CD4-positive, alpha-beta T cell treated with Interleukin-17A for 4 hours (primary cell): ENCODE measurements around the gene GFI1.
"Not testable (repeated sequence)": the region's sequence is repeated elsewhere in the genome, so short reads cannot be mapped to it uniquely, and the experiment has no call there.

Experiments used
- DNase-seq: peaks from one replicate; pipeline ENCODE4 v3.0.0-alpha.2; 2020; ENCODE audit warnings: mixed read lengths

The GFI1 gene

DNA sequence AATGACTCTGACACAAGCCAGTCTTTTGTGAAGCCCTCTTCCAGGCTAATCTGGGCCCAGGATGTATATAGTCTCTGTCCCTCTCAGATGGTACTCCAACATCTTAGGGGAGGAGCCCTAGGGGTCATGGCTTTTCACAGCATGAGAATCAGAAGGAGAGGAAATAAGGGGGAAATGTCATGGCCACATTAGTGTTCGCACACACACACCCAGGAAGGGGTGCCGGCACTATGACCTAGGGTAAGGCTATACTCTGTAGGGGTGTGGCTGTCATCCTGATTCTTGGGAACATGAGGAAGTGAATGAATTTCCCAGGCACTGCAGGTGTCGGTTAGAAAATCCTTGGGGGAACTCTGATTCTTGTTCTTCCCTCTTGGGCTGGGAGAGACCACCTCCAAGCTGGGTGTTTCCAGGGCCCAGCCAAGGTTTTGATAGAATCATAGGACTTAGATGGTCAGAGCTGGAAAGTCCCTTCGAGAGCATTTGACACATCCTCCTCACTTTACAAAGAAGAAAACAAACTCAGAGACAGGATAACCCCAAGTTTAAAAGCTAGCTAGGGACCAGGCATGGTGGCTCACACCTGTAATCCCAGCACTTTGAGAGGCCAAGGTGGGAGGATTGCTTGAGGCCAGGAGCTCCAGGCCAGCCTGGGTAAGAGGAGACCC, 22.0 kb downstream of the GFI1 start:
- DNase-seq: no peak

DNA sequence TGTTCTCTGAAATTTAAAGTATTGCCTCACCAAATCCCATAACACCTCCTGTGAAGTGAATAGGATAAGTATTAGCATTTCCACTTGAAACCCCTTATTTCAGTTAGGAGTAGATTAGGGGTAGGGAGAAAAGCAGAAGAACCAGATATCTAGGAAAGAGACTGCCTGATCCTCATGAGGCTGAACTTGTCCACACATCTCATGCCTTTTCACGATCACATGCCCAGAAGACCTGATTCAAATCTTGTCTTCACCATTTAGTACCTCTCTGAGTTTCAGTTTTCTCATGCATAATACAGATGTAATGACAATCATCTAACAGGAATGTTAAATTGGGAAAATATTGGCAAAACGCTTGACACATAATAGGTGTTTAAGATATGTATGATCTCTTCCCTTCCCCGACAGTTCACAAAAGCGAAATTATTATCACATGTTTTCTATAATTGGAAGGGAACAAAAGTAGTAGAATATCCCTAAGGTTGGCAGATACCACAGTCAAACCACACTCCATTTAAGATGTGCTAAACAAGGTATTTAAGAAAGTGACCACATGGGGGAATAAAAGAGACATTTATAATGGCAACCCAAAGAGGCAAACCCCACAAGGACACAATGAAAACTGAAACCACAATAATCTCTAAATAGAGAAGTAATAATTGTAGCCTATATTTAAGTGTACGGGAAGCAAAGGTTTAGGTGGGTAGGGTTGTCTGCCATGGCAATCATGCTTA, 25.2 kb downstream of the GFI1 start:
- DNase-seq: no peak

DNA sequence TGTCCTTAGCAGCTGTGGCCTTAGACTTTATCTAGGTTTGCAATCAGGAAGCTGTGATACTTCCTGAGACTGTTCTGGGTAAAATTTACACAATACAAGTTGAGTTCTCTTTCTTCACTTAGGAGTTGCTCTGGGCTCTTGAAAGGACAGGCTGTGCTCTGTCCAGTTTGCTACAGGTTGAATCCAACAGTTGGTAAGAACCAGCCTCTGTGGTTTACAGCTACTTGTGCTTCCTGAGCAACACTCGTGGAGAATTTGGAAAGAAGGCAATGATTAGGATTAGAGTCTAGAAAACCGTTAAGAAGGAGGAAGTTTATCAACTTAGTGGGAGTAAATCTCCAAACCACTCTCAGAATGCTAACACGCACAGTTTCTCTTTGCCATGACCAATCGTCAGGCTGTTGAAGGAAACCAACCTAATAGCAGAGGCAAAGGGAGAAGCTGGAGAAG, 26.8 kb downstream of the GFI1 start:
- no peak for DNase-seq

DNA sequence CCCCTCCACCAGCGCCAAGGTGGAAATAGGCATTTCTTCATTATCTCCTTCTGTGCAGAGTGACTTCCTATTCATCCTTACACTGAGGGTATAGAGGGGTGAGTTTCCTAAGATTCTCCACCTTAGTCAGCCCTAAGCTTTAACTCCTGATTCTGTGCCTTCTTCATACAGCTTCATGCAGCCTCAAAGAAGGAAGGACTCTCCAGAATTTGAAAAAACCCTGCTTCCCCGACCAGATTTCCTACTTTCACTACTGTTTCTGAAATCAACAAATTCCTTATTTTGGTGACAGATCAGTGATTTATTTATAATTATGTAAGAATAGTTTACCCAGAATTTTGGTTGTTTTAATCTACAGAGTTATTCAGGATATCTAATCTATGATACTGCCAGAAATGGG, 28.6 kb downstream of the GFI1 start:
- no peak for DNase-seq

DNA sequence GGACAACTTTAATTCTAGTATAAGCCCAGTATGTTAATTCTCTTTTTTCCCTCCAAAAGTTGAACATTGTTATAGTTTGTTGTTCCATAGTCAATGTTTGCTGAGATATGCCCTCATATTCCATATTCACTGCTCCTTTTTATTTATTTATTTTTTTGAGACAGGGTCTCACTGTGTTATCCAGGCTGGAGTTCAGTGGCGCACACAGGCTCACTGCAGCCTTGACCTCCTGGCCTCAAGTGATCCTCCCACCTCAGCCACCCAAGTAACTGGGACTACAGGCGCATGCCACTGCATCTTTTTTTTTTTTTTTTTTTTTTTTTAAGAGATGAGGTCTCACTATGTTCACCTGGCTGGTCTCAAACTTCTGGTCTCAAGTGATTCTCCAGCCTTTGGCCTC, 38.7 kb downstream of the GFI1 start:
- no peak for DNase-seq

DNA sequence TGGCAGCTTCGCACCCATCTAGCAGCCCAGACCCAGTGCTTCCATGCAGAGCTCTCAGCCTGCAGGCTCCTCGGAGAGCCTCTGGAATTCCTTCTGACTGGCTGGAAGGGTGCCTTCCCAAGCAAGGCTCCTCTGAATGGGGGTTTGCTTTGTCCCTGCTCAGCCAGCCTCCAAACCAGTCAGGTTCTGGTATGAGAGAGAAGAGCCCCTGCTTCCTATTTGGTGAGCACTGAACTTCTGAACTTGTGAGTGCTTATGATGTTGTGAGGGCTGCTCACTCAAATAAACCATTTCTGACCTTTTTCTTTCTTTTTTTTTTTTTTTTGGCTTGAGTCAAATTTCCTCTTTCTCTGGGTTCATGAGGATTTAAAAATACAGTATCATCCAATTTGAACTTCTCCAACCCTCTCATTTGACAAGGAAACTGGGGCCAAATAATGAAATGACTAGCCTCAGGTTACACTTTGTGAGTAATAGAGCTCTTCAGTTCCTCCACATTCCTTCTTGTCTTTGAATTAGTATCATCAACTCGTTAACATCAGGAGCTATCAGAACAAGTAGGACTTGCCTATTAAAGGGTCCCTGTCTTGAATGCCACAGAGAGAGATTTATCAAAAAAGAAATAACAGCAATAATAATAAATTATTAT, 39.6 kb downstream of the GFI1 start:
- no peak for DNase-seq

DNA sequence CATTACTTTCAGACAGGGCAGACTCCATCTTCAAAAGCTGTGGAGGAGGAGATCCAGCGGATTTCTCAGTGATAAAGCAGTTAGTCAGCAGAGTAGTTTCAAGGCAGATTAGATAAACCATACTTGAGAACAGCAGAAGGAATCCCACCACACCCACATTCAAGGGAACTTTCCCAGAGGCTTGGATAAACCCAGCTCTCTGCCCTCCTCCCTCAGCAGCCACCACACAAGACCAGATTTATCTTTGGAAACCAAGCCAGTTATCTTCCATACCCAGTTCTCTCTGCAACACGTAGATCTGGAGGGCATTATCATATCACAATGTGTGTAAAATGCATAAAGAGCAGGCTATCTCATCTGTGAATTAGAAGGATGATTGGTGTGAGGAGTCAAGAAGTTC, 40.2 kb downstream of the GFI1 start:
- no peak for DNase-seq

DNA sequence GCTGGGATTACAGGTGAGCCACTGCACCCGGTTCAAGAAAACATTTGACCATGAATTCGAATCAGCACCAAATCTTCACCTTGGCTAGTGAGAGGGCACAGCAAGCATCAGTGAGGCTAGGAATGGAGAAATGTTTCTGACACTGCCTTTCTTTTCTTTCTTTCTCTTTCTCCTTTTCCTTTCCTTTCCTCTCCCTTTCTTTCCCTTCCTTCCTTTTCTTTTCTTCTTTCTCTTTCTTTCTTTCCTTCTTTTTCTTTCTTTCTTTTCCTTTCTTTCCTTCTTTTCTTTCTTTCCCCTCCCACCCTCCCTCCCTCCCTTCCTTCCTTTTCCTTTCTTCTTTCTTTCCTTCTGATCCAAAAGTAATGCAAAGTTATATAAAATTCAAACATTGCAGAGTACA, 40.9 kb downstream of the GFI1 start:
- no peak for DNase-seq

DNA sequence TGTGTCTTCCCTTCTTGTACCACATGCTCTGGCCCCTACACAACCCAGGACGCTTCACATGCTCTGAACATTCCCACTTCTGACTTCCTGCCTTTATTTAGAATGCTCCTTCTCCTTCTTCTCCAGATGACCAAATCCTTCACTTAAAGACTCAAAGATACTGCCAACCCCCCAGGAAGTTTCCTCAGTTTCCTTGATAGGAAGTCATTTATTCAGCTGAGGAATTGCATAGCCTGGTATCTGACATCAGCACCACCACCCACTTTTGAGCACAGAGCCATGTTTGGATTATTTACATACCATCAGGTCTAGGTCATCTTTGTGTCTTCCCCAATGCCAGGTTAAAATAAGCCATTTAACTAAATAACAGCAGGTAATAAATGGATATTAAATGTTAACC, 42.4 kb downstream of the GFI1 start:
- DNase-seq: no peak

DNA sequence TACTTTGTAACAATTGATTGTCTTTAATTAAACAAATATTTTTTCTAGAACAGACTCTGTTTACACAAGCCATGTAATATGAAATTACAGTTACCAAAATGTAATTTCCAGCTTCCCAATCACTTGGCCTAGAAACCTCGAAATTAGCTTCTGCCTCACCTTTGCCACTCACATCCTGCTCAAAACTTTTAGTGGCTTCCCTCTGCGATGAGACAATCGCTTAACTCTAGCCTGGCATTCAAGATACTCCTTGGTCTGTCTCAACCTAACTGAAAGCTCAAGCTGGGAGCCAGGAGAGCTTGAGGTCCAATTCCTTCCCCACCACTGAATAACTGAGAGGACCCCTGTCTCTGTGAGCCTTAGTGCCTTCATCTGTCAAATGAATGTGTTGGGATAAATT, 42.8 kb downstream of the GFI1 start:
- DNase-seq: no peak

DNA sequence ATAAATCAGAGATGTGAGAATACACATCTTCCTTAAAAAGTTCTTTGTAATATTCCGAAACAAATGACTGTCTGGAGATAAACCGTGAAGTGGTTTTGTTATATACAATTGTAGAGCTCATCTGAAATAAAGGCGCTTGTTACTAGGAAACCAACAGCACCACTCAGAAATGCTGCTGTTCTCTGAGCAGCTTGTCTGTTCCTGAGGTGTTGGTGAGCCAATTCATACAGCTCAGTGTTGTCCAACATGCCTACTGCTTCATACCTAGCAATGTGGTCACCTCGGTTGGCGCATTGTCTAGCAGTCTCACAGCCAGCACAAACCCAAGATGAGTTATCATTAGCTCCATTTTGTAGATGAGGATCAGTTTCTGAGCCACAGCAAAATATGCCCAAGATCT, 44.4 kb downstream of the GFI1 start:
- DNase-seq: no peak

DNA sequence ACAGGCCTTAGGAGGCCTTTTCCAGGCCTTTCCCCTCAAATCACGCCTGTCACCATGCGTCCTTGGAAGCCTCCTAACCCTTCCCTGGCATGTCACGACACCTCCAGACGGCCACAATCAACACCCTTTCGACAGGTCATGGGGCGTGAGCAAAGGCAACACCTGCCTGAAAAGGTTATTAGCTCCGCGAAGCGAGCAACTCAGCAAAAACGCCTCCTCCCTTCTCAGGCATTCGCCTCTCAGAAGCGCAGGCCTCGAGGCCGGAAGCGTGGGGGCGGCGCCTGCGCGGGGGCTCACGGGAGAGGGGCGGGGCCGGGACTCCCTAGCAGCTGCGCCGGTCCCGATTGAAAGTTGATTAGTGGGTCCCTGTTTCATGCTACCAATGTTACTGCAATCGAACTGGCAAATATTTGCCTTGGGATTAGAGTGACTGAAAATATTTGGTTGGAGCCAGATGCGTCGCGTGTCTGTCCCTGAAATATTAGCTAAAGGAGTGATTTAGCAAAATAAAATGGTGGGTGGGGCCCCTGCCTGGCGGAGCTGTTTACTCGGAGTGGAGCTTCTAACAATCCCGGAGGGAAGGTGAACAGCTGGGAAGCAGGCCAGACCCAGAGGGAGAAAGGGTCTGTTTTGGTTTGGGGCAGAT, 44.9 kb downstream of the GFI1 start:
- no peak for DNase-seq

DNA sequence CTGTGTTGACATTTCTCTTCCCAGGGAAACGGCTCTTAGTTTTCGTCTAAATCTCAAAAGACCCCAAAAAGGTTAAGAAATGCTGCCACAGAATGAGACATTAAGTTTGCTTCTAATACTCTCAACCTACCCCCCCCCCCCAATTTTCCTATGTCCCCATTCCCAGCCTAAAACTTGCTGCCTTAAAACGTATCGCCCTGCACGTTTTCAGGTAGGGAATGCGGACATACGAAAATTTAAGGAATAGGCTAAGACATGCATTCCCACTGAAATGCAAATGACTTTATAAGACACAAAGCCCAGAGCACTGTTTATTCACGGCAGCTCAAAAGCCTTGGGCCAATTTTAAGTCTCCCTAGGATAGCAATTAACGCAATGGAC, 45.4 kb downstream of the GFI1 start:
- DNase-seq: no peak

DNA sequence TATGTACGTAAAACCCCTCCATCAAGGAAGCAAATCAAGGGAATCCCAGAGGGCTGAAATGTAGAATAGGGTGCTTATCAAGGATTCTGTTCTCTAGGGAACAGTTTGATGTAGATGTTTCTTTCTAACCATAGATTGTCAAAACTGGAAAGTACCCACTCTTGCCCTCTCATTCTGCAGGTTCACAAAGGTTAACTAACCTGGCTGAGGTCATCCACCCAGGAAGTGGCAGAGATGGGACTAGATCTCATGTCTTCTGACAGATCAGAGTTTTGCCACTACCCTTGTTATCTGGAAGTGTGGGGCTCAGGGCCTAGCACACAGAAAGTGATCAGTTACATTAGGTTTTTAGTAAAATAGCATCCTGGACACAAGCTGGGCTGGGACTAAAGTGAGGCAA, 47.4 kb downstream of the GFI1 start:
- no peak for DNase-seq

DNA sequence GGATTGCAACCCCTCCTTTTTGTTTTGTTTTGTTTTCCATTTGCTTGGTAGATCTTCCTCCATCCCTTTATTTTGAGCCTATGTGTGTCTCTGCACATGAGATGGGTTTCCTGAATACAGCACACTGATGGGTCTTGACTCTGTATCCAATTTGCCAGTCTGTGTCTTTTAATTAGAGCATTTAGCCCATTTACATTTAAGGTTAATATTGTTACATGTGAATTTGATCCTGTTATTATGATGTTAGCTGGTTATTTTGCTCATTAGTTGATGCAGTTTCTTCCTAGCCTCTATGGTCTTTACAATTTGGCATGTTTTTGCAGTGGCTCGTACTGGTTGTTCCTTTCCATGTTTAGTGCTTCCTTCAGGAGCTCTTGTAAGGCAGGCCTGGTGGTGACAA, 52.2 kb downstream of the GFI1 start:
- DNase-seq: not testable (repeated sequence)

DNA sequence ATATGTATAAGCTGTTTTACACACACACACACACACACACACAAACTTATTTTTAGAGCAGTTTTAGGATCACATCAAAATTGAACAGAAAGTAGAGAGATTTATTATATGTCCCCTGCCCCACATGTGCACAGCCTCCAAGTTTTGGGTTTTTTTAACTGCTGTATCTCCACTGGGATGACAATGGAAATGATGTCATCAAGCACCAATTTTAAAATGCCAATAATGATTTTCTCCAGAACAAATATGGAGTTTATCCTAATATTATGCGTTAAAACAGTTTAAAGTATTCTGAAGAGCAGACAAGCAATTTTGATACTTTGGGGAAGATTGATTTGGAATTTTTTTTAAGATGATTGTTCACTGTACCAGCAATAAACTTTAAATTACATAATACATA, 56.7 kb downstream of the GFI1 start:
- no peak for DNase-seq

DNA sequence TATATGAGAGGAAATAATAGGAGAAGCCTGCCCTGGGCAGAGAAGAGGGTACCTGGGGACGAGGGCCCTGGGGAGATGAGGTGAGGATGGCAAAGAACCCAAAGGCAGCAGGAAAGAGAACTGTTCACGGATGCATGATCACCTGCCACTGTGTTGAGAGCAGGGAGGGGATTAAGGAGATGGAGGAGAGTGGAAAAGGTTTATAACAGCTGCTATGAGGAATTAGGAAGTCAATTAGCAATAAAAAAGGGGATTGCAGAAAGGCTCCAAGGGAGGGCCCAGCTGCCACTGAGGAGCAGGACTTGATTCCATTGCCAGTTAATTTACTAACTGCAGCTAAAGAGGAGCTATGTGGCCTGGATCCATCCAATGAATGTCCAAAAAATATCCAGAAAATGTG, 61.1 kb downstream of the GFI1 start:
- DNase-seq: no peak
